IPS-NIHi7 (cell line): Measurements from ENCODE around the gene MRO.
A peak's percentile ranks its signal among the peaks of the same experiment; 100 is the strongest.
"Not testable (repeated sequence)": the region's sequence is repeated elsewhere in the genome, so short reads cannot be mapped to it uniquely, and the experiment has no call there.

Source experiments
- DNase-seq: peaks from one replicate; pipeline ENCODE4 v3.0.0; 2012; ENCODE audit warnings: mixed read lengths; ENCODE audit errors: extremely low spot score

MRO gene

GRCh38 chr18:50819728-50820378 is at the start of gene MRO:
Gene MRO, minus strand, starts transcription at chr18:50820016. Its CDS starts 10,616 bp downstream, at chr18:50809400.
- DNase-seq, result peak; percentile 90

DNA sequence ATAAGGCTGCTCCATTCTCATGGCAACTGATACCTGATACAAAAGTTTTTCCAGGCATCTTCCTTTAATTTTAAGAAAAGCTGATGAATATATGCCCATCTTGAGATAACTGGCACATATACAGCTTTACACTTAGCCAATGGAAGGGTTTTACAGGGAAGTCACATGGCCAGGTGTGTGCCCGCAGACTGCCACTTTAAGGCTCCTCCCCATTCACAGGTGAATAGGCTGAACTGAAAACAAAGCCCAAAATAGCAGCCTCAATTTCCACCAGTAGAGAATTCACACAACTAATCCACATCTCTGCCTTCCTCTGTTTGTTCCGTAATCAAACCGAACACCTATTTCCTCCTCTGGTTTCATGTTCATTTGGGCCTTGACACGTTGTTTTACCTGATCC is 49.3 kb upstream of the MRO start:
- DNase-seq, result no peak

DNA sequence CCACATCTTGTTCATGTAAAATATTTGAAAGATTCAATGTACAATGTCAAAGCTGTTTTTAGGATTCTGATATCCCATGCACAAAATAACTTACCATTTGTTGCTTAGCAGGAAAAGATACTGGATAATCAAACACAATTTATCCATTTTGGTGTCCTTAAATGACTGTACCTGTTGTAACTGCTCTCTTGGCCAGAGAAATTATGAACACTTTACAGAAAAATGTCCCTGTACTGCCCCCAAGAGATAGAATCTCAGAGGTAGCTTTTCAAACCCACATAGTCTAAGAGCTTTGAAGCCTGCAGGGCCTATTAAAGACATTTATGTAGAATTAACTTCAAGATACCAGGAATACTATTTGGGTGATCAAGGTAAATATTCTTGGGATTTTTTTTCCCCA is 46.9 kb upstream of the MRO start:
- DNase-seq, result no peak

GRCh38 chr18:50863840-50864375 is 44.1 kb upstream of the MRO start:
- DNase-seq, result no peak

DNA sequence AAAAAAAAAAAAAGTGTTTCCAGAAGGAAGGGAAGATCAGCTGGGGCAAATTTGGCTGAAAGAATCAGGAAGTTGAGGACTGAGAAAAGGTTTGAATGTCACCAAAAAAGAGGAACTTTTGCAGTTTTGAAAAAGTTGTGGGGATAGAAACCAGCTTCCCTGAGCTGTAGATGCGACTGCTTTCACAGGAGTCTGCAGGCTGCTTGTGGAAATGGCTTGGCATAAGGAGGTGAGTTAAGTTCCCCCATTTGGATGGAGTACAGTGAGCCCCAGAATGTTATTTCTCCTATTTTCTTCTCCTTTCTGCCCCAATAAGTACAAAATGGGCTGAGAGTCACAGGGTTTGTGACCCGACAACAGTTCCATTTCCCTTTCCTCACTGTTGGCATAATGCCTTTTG is 42.6 kb upstream of the MRO start:
- DNase-seq, result no peak

DNA sequence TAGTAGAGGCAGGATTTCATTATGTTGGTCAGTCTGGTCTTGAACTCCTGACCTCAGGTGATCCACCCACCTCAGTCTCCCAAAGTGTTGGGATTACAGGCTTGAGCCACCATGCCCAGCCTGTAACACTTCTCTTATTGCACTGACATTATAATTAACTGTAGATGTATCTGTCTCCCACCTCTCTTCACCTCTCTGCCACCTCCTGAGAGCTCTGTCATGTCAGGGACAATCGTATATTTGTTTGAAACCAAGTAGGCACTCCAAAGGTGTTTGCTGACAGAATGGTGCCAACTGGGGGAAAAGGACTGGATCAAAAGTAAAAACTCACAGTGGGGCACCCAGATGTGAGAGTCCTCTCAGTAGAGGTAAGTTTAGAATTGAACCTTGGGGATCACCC is 41.8 kb upstream of the MRO start:
- DNase-seq, result no peak

DNA sequence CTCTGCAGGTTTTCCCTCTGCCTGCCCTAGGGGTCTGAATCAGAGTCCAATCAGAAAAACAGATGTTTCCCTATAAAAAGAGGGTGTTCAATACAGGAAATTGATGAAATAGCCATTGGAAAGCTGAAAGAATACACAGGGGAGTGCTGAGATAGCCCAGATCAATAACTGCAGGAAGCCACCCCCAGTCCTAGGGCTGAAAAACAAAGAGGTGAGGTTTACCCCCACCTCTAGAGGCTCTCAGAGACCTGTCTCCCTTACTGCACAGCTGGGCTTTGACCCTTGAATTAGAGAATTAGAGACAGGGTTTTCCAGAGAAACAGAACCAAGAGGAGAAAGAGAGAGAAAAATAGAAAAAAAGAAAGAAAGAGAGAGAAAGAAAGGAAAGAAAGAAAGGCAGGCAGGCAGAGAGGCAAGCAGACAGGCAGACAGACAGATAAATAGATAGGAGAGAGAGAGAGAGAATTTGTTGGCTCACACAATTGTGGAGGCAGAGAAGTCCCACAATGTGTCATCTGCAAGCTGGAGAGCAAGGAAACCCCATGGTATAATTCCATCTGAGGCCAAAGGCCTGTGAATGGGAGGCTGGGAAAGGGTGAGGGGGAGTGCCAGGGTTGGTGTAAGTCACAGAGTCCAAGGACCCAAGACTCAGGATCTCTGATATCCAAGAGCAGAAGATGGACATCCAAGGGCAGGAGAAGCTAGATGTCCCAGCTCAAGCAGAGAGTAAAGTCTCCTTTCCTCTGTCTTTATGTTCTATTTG is 40.2 kb upstream of the MRO start:
- DNase-seq, result no peak

GRCh38 chr18:50857694-50858093 is 37.9 kb upstream of the MRO start:
- DNase-seq, result no peak

GRCh38 chr18:50857166-50857565 is 37.4 kb upstream of the MRO start:
- not testable (repeated sequence) for DNase-seq

DNA sequence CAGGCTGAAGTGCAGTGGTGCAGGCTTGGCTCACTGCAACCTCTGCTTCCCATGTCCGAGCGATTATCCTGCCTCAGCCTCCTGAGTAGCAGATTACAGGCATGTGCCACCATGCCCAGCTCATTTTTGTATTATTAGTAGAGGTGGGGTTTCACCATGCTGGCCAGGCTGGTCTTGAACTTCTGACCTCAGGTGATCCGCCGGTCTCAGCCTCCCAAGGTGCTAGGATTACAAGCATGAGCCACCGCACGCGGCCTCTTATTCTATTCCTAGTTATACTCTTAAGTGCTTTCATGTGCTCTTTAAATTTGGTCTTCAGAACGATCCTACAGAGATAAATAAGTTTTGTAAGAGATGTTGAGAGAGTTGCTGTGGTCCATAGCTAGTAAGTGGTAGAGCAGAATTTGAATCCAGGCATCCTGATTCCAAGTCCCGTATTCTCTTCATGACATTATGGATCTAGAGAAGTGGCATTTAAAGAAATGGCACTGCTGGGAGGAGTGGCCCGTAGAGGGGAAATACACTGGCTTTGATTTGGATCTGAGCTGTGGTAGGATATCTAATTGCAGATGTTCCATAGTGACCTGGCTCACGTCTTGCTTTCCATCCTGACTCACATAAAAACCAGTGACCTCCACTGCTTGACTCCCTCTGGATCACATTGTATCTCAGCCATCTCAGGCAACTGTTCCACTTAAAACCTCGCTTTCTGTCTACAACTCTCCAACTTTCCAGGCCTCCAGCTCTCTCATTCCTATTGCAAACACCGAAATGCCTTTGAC is 36.4 kb upstream of the MRO start:
- DNase-seq, result no peak

DNA sequence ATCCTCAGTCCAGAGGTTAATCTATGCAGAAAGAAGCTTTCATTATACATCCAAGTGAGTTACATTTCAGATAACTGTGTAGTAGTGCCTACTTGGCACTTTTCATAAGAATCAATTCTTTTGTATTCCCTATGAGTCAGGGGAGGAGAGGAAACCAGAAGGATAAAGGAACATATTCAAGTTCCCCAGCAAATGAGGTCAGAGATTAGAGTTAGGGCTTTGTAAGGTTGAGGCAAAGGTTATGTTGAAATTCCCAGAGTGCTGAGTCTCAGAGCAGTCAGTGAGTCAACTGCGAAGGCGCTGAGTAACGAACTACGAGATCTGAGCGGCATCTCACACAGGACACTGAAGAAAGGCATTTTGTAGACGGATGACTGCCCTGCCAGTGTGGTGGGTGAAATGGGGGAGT is 34.1 kb upstream of the MRO start:
- no peak for DNase-seq

- no peak for DNase-seq
Observed at GRCh38 chr18:50850307-50851065, 30.7 kb upstream of the MRO start.

- no peak for DNase-seq
Observed at GRCh38 chr18:50849419-50849821, 29.6 kb upstream of the MRO start.

DNA sequence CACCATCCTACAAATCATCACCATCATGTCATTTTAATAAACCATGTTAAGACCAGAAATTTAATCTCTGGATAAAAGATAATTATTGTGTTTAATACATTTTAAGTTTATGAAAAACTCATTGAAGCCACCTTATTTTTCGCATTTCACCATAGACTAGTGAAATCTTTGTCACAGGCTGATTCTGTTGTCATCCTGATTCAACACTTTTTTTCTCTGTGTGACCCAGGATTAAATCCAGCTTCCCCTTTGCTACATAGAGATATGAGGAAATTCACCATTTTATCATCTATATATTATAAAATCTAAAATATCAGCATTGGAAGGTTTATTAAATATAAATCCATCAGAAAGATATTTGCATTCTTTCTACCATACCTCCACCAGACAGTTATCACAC is 29.2 kb upstream of the MRO start:
- no peak for DNase-seq

DNA sequence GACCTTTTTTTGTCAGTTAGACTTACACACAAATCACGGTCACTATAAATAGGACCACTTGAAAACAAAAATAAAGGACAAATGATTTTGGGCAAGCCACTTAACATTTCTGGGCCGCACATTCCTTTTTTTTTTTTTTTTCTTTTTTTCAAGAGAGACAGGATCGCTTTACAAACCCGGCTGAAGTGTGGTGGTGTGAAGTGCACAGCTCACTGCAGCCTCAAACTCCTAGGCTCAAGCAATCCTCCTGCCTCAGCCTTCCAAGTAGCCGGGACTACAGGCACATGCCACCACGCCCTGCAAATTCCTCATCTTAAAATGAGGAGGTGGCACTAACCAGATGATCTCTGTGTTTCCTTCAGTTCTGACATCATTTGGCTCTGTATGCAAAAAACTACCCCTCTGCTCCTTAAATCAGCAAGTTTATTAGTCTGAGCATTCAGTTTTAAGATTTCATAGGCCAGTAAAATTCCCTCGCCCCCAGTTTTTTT is 28.3 kb upstream of the MRO start:
- DNase-seq, result no peak

DNA sequence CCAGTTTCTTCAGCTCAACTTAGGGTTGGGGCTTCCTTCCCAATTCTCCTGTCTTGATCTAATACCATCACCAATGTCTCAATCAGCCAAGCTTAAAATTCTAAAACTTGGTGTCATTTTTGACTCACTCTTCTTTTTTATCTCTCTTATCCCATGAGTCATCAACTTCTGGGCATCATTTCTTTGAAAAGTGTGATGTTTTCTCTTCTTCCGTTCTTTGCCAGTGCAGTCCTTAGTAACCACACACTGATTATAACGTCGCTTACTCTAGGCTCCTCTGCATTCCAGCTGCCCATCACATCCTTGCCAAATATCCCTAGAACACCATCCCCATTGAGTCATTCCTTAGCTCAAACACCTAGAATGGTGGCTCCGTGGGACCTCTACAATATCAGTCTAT is 27.4 kb upstream of the MRO start:
- DNase-seq, result no peak

GRCh38 chr18:50844960-50845359 is 25.1 kb upstream of the MRO start:
- DNase-seq, result no peak

DNA sequence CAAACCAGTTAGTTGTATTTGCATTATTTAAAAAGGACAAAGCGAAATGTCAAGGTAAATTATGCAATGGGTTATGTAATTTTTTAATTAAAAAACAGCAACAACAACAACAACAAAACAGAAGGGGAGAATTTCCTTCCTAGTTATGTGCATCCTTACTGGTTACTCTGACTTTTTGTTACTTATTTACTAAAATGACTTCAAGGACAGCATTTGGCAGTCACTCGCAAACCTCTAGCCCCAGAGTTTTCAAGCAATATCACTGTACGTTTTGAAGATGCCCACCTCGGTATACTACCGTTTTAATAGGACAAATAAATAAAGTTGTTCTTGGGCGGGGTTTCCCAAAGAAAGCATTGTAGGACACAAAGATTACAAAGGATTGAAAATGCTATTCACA is 24.7 kb upstream of the MRO start:
- no peak for DNase-seq

DNA sequence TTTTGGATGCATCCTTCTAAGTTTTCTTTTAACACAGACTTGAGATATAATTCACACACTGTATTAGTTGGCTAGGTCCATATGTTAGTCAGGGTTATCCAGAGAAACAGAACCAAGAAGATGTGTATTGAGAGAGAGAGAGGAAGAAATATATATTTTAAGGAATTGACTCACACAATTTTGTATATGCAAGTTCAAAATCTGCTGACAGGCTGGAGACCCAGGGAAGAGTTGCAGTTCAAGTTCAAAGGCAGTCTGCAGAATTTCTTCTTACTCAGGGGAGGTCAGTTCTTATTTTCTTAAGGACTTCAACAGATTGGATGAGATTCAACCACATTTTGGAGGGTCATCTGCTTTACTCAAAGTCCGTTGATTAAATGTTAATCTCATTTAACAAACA is 23.0 kb upstream of the MRO start:
- DNase-seq, result no peak

DNA sequence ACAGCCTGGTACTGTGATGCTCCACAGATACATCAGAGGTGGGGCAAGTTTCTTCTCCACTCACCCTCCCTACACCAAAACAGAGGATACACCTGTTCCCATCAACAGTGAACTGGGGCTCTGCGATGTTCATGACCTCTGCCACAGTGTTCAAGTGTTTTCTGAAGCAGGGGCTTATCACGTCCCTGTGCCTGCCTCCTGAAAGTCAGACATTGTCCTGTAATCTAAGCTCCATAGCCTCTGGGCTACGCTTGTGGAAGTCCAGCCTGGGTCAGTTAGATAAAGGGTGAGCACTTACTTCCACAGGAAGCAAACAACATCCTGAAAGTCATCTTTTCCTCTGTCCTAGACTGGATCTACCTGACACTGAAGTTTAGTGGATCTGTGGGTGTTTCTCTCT is 20.2 kb upstream of the MRO start:
- no peak for DNase-seq

DNA sequence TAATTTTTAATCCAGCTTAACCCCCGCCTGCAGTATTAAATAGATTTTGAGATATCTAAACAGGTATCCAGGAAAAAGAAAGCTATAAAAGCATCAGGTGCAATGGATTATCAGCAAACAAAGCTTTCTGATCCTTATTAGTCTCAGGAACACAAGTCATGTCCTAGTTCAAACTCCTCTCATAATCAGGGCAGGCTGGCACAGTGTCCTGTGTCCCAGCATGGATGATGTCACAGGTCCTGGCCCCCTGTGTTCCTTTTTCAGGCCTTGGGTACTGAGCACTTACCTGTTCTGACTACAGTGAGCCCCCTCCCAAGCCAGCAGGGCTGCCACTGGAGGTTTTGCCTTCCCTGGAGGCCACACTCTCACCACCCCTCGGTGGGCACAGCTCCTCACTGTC is 19.5 kb upstream of the MRO start:
- no peak for DNase-seq

- DNase-seq, result no peak
Observed at GRCh38 chr18:50836521-50836957, 16.7 kb upstream of the MRO start.
